SK-N-SH (cell line): Measurements from ENCODE around the gene CSNK2A1. TPM values are rescaled to one million over a fixed set of nuclear protein-coding genes. Genes with fewer than 3 reads are reported as not detected.

Experiments used
- CTCF ChIA-PET: fragments of 300-600, 350-600 bp; formaldehyde crosslinking; extraction: SDS; loops from one replicate; lab custom pipeline; 2021; lab: Yijun Ruan, JAX
- POLR2A ChIA-PET: fragments of 350-600 bp; sonication (Branson Sonifier 250); formaldehyde crosslinking; extraction: SDS; loops from one replicate; lab custom pipeline; 2020; ENCODE audit warnings: antibody characterized with exemption, inconsistent platforms; lab: Yijun Ruan, JAX
- DNase-seq: peaks from one replicate; pipeline ENCODE4 v3.0.0; 2012
- H2AFZ ChIP-seq: fragments of 200-600 bp; sonication (generic); 2 replicates; pipeline ENCODE4 v1.8.1; 2016; ENCODE audit warnings: antibody characterized with exemption, mild to moderate bottlenecking, low read depth
- H3F3A ChIP-seq: fragments of 200-600 bp; sonication (generic); replicated peaks from 2 replicates; pipeline ENCODE3; 2016; ENCODE audit warnings: antibody characterized with exemption, mild to moderate bottlenecking; ENCODE audit not compliant: insufficient read depth
- H3K27ac ChIP-seq, 2 experiments: fragments of 200-500 bp in 1 of 2; fragments of 200-600 bp in 1 of 2; sonication (Bioruptor generic) in 1 of 2; sonication (generic), shearing (Covaris generic) in 1 of 2; 2 replicates each; pipeline versions ENCODE4 v1.5.1 to v1.6.1; 2014 to 2016; ENCODE audit warnings: low read depth in 2 of 2, inconsistent platforms in 1 of 2, low read length in 1 of 2, mild to moderate bottlenecking in 1 of 2, mixed read lengths in 1 of 2
- H3K27me3 ChIP-seq: fragments of 200-600 bp; sonication (generic), shearing (Covaris generic); 2 replicates; pipeline ENCODE4 v1.6.1; 2016; ENCODE audit warnings: mixed run types; ENCODE audit not compliant: insufficient read depth
- H3K36me3 ChIP-seq, 2 experiments: fragments of 200-500 bp in 1 of 2; fragments of 200-600 bp in 1 of 2; sonication (Bioruptor generic) in 1 of 2; sonication (generic) in 1 of 2; replicated peaks in 1 of 2; 2 replicates each; pipeline versions ENCODE3 to v1.5.1; 2014 to 2016; ENCODE audit warnings: low read length in 1 of 2, mild to moderate bottlenecking in 1 of 2; ENCODE audit not compliant: insufficient read depth in 2 of 2, control insufficient read depth in 1 of 2
- H3K4me1 ChIP-seq, 2 experiments: fragments of 200-500 bp in 1 of 2; fragments of 200-600 bp in 1 of 2; sonication (Bioruptor generic) in 1 of 2; sonication (generic), shearing (Covaris generic) in 1 of 2; 2 replicates each; pipeline versions ENCODE4 v1.5.1 to v1.6.1; 2014 to 2016; ENCODE audit warnings: low read depth in 1 of 2, low read length in 1 of 2, mixed run types in 1 of 2; ENCODE audit not compliant: insufficient read depth in 2 of 2, control insufficient read depth in 1 of 2
- H3K4me2 ChIP-seq: fragments of 200-600 bp; sonication (generic), shearing (Covaris generic); 2 replicates; pipeline ENCODE4 v1.6.1; 2017; ENCODE audit warnings: mixed run types
- H3K4me3 ChIP-seq, 2 experiments: fragments of 200-500 bp in 1 of 2; fragments of 200-600 bp in 1 of 2; sonication (Bioruptor generic) in 1 of 2; sonication (generic), shearing (Covaris generic) in 1 of 2; 2 replicates each; pipeline versions ENCODE4 v1.5.1 to v1.8.1; 2014 to 2016; ENCODE audit warnings: low read depth in 2 of 2, inconsistent platforms in 1 of 2, low read length in 1 of 2, mild to moderate bottlenecking in 1 of 2, mixed read lengths in 1 of 2, moderate library complexity in 1 of 2
- H3K79me2 ChIP-seq: fragments of 200-600 bp; sonication (generic); 2 replicates; pipeline ENCODE4 v1.8.1; 2017; ENCODE audit warnings: mild to moderate bottlenecking; ENCODE audit not compliant: insufficient read depth
- H3K9ac ChIP-seq: fragments of 200-600 bp; sonication (generic); 2 replicates; pipeline ENCODE4 v1.6.1; 2017; ENCODE audit warnings: mixed run types
- H3K9me2 ChIP-seq: fragments of 200-600 bp; sonication (generic); 2 replicates; pipeline ENCODE4 v1.6.1; 2017; ENCODE audit warnings: mixed run types
- H3K9me3 ChIP-seq: fragments of 200-600 bp; sonication (generic); 2 replicates; pipeline ENCODE4 v1.6.1; 2017; ENCODE audit warnings: mixed run types, mild to moderate bottlenecking, moderate library complexity
- H4K20me1 ChIP-seq: fragments of 200-600 bp; sonication (generic); 2 replicates; pipeline ENCODE4 v1.6.1; 2017; ENCODE audit warnings: mild to moderate bottlenecking, mixed run types; ENCODE audit not compliant: insufficient read depth
- ELF1 ChIP-seq: IDR thresholded peaks from 2 replicates; pipeline ENCODE4 v1.4.0; 2012
- EP300 ChIP-seq, 2 experiments: IDR thresholded peaks; 2 replicates each; pipeline versions ENCODE4 v1.4.0 to v1.6.1; 2012; ENCODE audit warnings: borderline replicate concordance in 1 of 2, low read depth in 1 of 2, low read length in 1 of 2
- EZH2phosphoT487 ChIP-seq: fragments of 200-600 bp; sonication (generic); IDR thresholded peaks from 2 replicates; pipeline ENCODE4 v1.6.1; 2017; ENCODE audit warnings: low read depth, mixed run types, mild to moderate bottlenecking, antibody characterized with exemption, moderate library complexity, borderline replicate concordance
- FOSL2 ChIP-seq: IDR thresholded peaks from 2 replicates; pipeline ENCODE4 v1.4.0; 2012; ENCODE audit warnings: low read depth, mild to moderate bottlenecking, moderate library complexity, borderline replicate concordance
- GATA2 ChIP-seq: sonication (generic); formaldehyde crosslinking; IDR thresholded peaks from 2 replicates; pipeline ENCODE4 v1.5.0; 2020; ENCODE audit warnings: mild to moderate bottlenecking, missing genetic modification reagents
- JUND ChIP-seq: IDR thresholded peaks from 2 replicates; pipeline ENCODE4 v1.4.0; 2012
- MXI1 ChIP-seq: IDR thresholded peaks from 2 replicates; pipeline ENCODE4 v1.6.1; 2012; ENCODE audit warnings: mild to moderate bottlenecking, low read depth, low read length, improper control_type of control experiment
- NRF1 ChIP-seq: IDR thresholded peaks from 2 replicates; pipeline ENCODE4 v1.6.1; 2012; ENCODE audit warnings: low read depth, mild to moderate bottlenecking, low read length
- RAD21 ChIP-seq: IDR thresholded peaks from 2 replicates; pipeline ENCODE4 v1.6.1; 2012; ENCODE audit warnings: mild to moderate bottlenecking, low read length
- RCOR1 ChIP-seq: fragments of 150-350 bp; IDR thresholded peaks from 2 replicates; pipeline ENCODE4 v1.6.1; 2017; ENCODE audit warnings: antibody characterized with exemption, low read length
- RFX5 ChIP-seq: IDR thresholded peaks from 2 replicates; pipeline ENCODE4 v1.6.1; 2012; ENCODE audit warnings: mild to moderate bottlenecking, improper control_type of control experiment, low read length
- SMC3 ChIP-seq: IDR thresholded peaks from 2 replicates; pipeline ENCODE4 v1.6.1; 2012; ENCODE audit warnings: low read depth, low read length, improper control_type of control experiment
- YY1 ChIP-seq: IDR thresholded peaks from 2 replicates; pipeline ENCODE4 v1.4.0; 2012; ENCODE audit warnings: low read depth, mild to moderate bottlenecking
- WGBS: methylation state at CpG from one replicate; pipeline ENCODE4 v1.1.6; 2017; ENCODE audit warnings: low lambda C conversion rate; 5-methylcytosine and 5-hydroxymethylcytosine counted together
- polyA plus RNA-seq, 3 experiments: library from polyadenylated mRNA; depleted of rRNA; stranded (reverse); fragments of >200 nt; gene quantifications; 2 replicates each; pipeline ENCODE4 v1.2.3, GENCODE V29; 2012
- TF ChIP-seq, protein P1 (sequence below): IDR thresholded peaks from 2 replicates; pipeline ENCODE4 v1.4.0; 2012; ENCODE audit warnings: low read depth
- TF ChIP-seq, protein P2 (sequence below): fragments of 150-350 bp; IDR thresholded peaks from 2 replicates; pipeline ENCODE4 v1.6.1; 2016; ENCODE audit warnings: mild to moderate bottlenecking, low read depth, low read length
- TF ChIP-seq, protein P3 (sequence below): IDR thresholded peaks from 2 replicates; pipeline ENCODE4 v1.4.0; 2012; ENCODE audit warnings: low read depth, borderline replicate concordance
- TF ChIP-seq, protein P4 (sequence below): fragments of 200-600 bp; sonication (generic); IDR thresholded peaks from 2 replicates; pipeline ENCODE4 v1.6.1; 2017; ENCODE audit warnings: antibody characterized with exemption, mild to moderate bottlenecking, moderate library complexity

The CSNK2A1 gene
- polyA plus RNA-seq, 1 of the 3 experiments (the other 2 are of a cell fraction) = 61.9 TPM

DNA sequence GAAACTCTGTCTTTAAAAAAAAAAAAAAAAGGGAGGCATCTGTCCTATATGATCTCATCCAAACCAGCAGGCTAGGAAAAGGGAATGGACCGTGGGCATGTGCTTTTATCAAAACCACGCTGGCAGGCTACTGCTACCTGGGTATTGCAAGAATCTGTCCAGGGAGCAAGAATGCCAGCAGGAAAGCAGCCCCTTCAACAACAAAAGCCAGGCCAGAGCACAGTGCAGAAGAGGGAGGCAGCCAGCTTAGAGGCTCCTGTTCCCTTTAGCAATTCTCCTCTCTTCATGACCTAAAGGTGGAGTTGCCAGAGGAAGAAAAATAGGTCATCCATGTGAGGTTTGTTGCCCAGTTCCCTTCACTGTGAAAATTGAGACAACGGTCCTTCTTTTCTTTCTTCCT is 99.5 kb downstream of the CSNK2A1 start:
- Histone ChIP-seq H3K36me3 (peaks cover 50 to 60% of the 10 kb centered on the region in 2 experiments), H3K27me3 (no peaks in the 10 kb centered on the region), H3K4me1 (peaks cover 0 to 13% of the 10 kb centered on the region in 2 experiments; a peak in 2 of 4 replicates), H3K9ac (no peak overlapping the region), H3K9me2 (no peaks in the 10 kb centered on the region), H3K4me3 (no peak overlapping the region), H4K20me1 (peaks cover 14% of the 10 kb centered on the region), H3F3A (peaks cover 12% of the 10 kb centered on the region), H3K79me2 (peaks cover 43% of the 10 kb centered on the region), H3K9me3 (no peaks in the 10 kb centered on the region), H3K27ac (no peak overlapping the region), H3K4me2 (no peak overlapping the region), H2AFZ (no peak overlapping the region)
- ChIA-PET CTCF (interaction anchor here (1.1 to 1.9 kb wide), 3 partner anchors 13 to 91 kb away, joined by 3 to 11 read pairs (median 6); no protein-coding TSS in a partner anchor), POLR2A (no interaction called here)
- DNase-seq = no peak
- TF ChIP-seq RFX5 (no peak), FOSL2 (no peak), EZH2phosphoT487 (no peak), RAD21 (no peak)
- TF ChIP-seq, protein P1, sequence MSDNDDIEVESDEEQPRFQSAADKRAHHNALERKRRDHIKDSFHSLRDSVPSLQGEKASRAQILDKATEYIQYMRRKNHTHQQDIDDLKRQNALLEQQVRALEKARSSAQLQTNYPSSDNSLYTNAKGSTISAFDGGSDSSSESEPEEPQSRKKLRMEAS = no peak
- 87% methylated on average over 3 of the region's 3 CpGs for WGBS

DNA sequence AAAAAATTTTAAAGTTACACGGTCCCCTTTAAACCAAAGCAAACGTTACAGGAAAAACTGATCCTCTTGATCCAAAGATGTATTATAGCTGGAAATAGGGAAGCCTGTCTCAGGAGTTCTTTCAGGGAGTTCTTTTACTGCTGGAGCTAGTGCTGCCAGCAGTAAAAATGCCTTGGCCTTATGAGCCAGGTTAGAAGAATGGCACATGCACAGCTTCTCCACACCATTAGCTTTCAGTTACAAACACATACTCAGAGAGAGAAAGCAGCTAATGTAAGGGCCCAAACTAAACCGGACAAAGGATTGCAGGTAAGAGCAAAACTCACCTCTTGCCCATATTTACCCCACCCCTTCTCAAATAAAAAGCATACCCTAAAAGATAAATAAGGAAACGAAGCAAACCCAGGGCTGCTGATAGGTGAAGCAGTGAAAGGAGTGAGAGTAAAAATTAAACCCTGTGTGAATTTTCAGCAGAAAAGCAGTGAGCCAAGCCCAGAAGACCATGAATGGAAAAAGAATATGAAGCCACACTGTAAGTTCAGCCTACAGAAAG is 100.3 kb downstream of the CSNK2A1 start:
- 93% methylated on average over 4 of the region's 4 CpGs for WGBS
- H3K4me2 ChIP-seq = no peak overlapping the region
- peaks cover 0 to 13% of the 10 kb centered on the region in 2 experiments; a peak in 2 of 4 replicates for H3K4me1 ChIP-seq
- no peaks in the 10 kb centered on the region for H3K27me3 ChIP-seq
- H3K9me3 ChIP-seq = no peaks in the 10 kb centered on the region
- no peak overlapping the region for H3K4me3 ChIP-seq
- POLR2A ChIA-PET = no interaction called here
- peaks cover 12% of the 10 kb centered on the region for H3F3A ChIP-seq
- CTCF ChIA-PET = interaction anchor here (0.8 to 1.8 kb wide), 3 partner anchors 12 to 90 kb away, joined by 3 to 6 read pairs (median 3); no protein-coding TSS in a partner anchor
- DNase-seq = no peak
- peaks cover 36% of the 10 kb centered on the region for H3K79me2 ChIP-seq
- H3K9me2 ChIP-seq = no peaks in the 10 kb centered on the region
- peaks cover 58 to 60% of the 10 kb centered on the region in 2 experiments for H3K36me3 ChIP-seq
- TF ChIP-seq ELF1 = no peak
- TF ChIP-seq JUND = no peak
- no peak for TF ChIP-seq NRF1
- no peak for TF ChIP-seq FOSL2
- no peak for TF ChIP-seq RFX5
- no peak for TF ChIP-seq YY1
- H4K20me1 ChIP-seq = peaks cover 14% of the 10 kb centered on the region
- H3K27ac ChIP-seq = no peak overlapping the region
- no peak overlapping the region for H3K9ac ChIP-seq
- H2AFZ ChIP-seq = no peak overlapping the region

DNA sequence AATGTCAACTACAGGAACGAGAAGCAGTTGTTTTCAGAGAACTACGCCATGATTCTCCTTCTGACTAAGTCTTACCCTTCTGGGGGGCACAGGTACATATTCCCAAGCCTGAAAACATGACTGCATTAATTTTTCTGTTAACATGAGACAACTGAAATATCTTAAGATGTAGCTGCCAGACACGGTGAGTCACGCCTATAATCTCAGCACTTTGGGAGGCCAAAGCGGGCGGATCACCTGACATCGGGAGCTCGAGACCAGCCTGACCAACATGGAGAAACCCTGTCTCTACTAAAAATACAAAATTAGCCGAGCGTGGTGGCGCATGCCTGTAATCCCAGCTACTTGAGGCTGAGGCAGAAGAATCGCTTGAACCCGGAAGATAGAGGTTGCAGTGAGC is 103.0 kb downstream of the CSNK2A1 start:
- Histone ChIP-seq H3K9ac (no peak overlapping the region), H3K79me2 (peaks cover 12% of the 10 kb centered on the region; the same call in 1 of the 2 replicates), H3K27ac (no peak overlapping the region), H3K4me3 (no peak overlapping the region), H3K27me3 (no peaks in the 10 kb centered on the region), H2AFZ (no peak overlapping the region), H3K4me1 (peaks cover 0 to 13% of the 10 kb centered on the region in 2 experiments; a peak in 2 of 4 replicates), H3K4me2 (no peak overlapping the region), H3K36me3 (peaks cover 60 to 77% of the 10 kb centered on the region in 2 experiments), H4K20me1 (peaks cover 6% of the 10 kb centered on the region; the same call in 1 of the 2 replicates), H3K9me2 (no peaks in the 10 kb centered on the region), H3F3A (peaks cover 12% of the 10 kb centered on the region), H3K9me3 (no peaks in the 10 kb centered on the region)
- no peak for DNase-seq
- CTCF ChIA-PET = interaction anchor here (2.0 kb wide), 1 partner anchor 9 kb away, joined by 6 read pairs; no protein-coding TSS in a partner anchor
- WGBS = 91% methylated on average over 13 of the region's 13 CpGs
- POLR2A ChIA-PET = no interaction called here
- TF ChIP-seq MXI1 = no peak
- no peak for TF ChIP-seq RFX5
- TF ChIP-seq, protein P2, sequence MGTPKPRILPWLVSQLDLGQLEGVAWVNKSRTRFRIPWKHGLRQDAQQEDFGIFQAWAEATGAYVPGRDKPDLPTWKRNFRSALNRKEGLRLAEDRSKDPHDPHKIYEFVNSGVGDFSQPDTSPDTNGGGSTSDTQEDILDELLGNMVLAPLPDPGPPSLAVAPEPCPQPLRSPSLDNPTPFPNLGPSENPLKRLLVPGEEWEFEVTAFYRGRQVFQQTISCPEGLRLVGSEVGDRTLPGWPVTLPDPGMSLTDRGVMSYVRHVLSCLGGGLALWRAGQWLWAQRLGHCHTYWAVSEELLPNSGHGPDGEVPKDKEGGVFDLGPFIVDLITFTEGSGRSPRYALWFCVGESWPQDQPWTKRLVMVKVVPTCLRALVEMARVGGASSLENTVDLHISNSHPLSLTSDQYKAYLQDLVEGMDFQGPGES = no peak
- TF ChIP-seq RCOR1 = no peak
- TF ChIP-seq, protein P3, sequence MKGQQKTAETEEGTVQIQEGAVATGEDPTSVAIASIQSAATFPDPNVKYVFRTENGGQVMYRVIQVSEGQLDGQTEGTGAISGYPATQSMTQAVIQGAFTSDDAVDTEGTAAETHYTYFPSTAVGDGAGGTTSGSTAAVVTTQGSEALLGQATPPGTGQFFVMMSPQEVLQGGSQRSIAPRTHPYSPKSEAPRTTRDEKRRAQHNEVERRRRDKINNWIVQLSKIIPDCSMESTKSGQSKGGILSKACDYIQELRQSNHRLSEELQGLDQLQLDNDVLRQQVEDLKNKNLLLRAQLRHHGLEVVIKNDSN = no peak
- TF ChIP-seq SMC3 = no peak
- no peak for TF ChIP-seq EP300 (IDR thresholded peaks at IDR 0.05; ENCODE audit: borderline replicate concordance in 1 of 2, low read depth in 1 of 2, low read length in 1 of 2)
- TF ChIP-seq GATA2 (CRISPR knock-in tag) = no peak
- TF ChIP-seq, protein P4, sequence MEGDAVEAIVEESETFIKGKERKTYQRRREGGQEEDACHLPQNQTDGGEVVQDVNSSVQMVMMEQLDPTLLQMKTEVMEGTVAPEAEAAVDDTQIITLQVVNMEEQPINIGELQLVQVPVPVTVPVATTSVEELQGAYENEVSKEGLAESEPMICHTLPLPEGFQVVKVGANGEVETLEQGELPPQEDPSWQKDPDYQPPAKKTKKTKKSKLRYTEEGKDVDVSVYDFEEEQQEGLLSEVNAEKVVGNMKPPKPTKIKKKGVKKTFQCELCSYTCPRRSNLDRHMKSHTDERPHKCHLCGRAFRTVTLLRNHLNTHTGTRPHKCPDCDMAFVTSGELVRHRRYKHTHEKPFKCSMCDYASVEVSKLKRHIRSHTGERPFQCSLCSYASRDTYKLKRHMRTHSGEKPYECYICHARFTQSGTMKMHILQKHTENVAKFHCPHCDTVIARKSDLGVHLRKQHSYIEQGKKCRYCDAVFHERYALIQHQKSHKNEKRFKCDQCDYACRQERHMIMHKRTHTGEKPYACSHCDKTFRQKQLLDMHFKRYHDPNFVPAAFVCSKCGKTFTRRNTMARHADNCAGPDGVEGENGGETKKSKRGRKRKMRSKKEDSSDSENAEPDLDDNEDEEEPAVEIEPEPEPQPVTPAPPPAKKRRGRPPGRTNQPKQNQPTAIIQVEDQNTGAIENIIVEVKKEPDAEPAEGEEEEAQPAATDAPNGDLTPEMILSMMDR = no peak
- no peak for TF ChIP-seq NRF1
